Measurements from ENCODE around the gene RINL.
A peak's percentile ranks its signal among the peaks of the same experiment; 100 is the strongest.

The RINL gene

GRCh38 chr19:38900202-38900629 lies 22.1 kb upstream of the RINL start:
- peaks cover 18% of the 10 kb centered on the region for H3K36me3 ChIP-seq (ENCODE audit: insufficient read depth, low read length)
- peak overlapping the region; percentile 8 for H3K27ac ChIP-seq (ENCODE audit: low read depth, low read length, poor library complexity, severe bottlenecking)
- no peaks in the 10 kb centered on the region for H3K27me3 ChIP-seq (ENCODE audit: insufficient read depth, low read length)
- H3K9me2 ChIP-seq (ENCODE audit: low read depth, low read length) = no peaks in the 10 kb centered on the region
- H3K4me1 ChIP-seq (ENCODE audit: insufficient read depth, low read length, severe bottlenecking) = peaks cover 24% of the 10 kb centered on the region
- peak overlapping the region; percentile 67 for H3K4me3 ChIP-seq (ENCODE audit: low read depth, low read length, poor library complexity, severe bottlenecking)
- H3F3A ChIP-seq (ENCODE audit: insufficient read depth, low read length) = no peaks in the 10 kb centered on the region
- H3K9me3 ChIP-seq (ENCODE audit: low read length) = no peaks in the 10 kb centered on the region
- no peaks in the 10 kb centered on the region for H4K20me1 ChIP-seq (ENCODE audit: insufficient read depth, low read length)
- H3K79me2 ChIP-seq (ENCODE audit: insufficient read depth, low read length) = peaks cover 16% of the 10 kb centered on the region
- no peak overlapping the region for H2AFZ ChIP-seq (ENCODE audit: low read length)
- TF ChIP-seq CTCF (IDR thresholded peaks at IDR 0.05; ENCODE audit: low read length) (no peak), EZH2 (IDR thresholded peaks at IDR 0.05; ENCODE audit: borderline replicate concordance, low read length) (no peak)
- H3K4me2 ChIP-seq (ENCODE audit: low read length) = peak overlapping the region; percentile 82
- peak overlapping the region; percentile 75 for H3K9ac ChIP-seq (ENCODE audit: low read length)

- no peaks in the 10 kb centered on the region for H3K9me2 ChIP-seq (ENCODE audit: low read depth, low read length)
- no peaks in the 10 kb centered on the region for H4K20me1 ChIP-seq (ENCODE audit: insufficient read depth, low read length)
- no peaks in the 10 kb centered on the region for H3K9me3 ChIP-seq (ENCODE audit: low read length)
- H3K4me3 ChIP-seq (ENCODE audit: low read depth, low read length, poor library complexity, severe bottlenecking) = peak within 1 kb of the TSS; percentile 67
- peaks cover 16% of the 10 kb centered on the region for H3K79me2 ChIP-seq (ENCODE audit: insufficient read depth, low read length)
- peak within 1 kb of the TSS; percentile 82 for H3K4me2 ChIP-seq (ENCODE audit: low read length)
- peaks cover 12% of the 10 kb centered on the region for H3K36me3 ChIP-seq (ENCODE audit: insufficient read depth, low read length)
- no peak within 1 kb of the TSS for H2AFZ ChIP-seq (ENCODE audit: low read length)
- peak within 1 kb of the TSS; percentile 75 for H3K9ac ChIP-seq (ENCODE audit: low read length)
- TF ChIP-seq EZH2 (IDR thresholded peaks at IDR 0.05; ENCODE audit: borderline replicate concordance, low read length) (no peak), CTCF (IDR thresholded peaks at IDR 0.05; ENCODE audit: low read length) (no peak)
- H3F3A ChIP-seq (ENCODE audit: insufficient read depth, low read length) = no peaks in the 10 kb centered on the region
- H3K27me3 ChIP-seq (ENCODE audit: insufficient read depth, low read length) = no peaks in the 10 kb centered on the region
- H3K27ac ChIP-seq (ENCODE audit: low read depth, low read length, poor library complexity, severe bottlenecking) = peak within 1 kb of the TSS; percentile 8
- H3K4me1 ChIP-seq (ENCODE audit: insufficient read depth, low read length, severe bottlenecking) = peaks cover 24% of the 10 kb centered on the region
Measured at GRCh38 chr19:38899447-38900201, 21.5 kb upstream of the RINL start, which contains the start of the genes NFKBIB and SIRT2. TSS of gene NFKBIB (plus strand) at chr19:38899969. CDS start at chr19:38900033, 64 bp downstream. TSS of gene SIRT2 (minus strand) at chr19:38899618. CDS start at chr19:38899521, 97 bp downstream.

GRCh38 chr19:38898788-38899446 lies 20.8 kb upstream of the RINL start:
- Histone ChIP-seq H3K9me3 (ENCODE audit: low read length) (no peaks in the 10 kb centered on the region), H3K4me3 (ENCODE audit: low read depth, low read length, poor library complexity, severe bottlenecking) (peak overlapping the region; percentile 67), H2AFZ (ENCODE audit: low read length) (no peak overlapping the region), H3K9me2 (ENCODE audit: low read depth, low read length) (no peaks in the 10 kb centered on the region), H3K4me2 (ENCODE audit: low read length) (peak overlapping the region; percentile 78), H3K36me3 (ENCODE audit: insufficient read depth, low read length) (peaks cover 6% of the 10 kb centered on the region), H3K4me1 (ENCODE audit: insufficient read depth, low read length, severe bottlenecking) (peaks cover 24% of the 10 kb centered on the region), H4K20me1 (ENCODE audit: insufficient read depth, low read length) (no peaks in the 10 kb centered on the region), H3K27ac (ENCODE audit: low read depth, low read length, poor library complexity, severe bottlenecking) (no peak overlapping the region), H3F3A (ENCODE audit: insufficient read depth, low read length) (no peaks in the 10 kb centered on the region), H3K79me2 (ENCODE audit: insufficient read depth, low read length) (peaks cover 16% of the 10 kb centered on the region), H3K27me3 (ENCODE audit: insufficient read depth, low read length) (no peaks in the 10 kb centered on the region), H3K9ac (ENCODE audit: low read length) (peak overlapping the region; percentile 56)
- TF ChIP-seq CTCF (IDR thresholded peaks at IDR 0.05; ENCODE audit: low read length) = no peak
- no peak for TF ChIP-seq EZH2 (IDR thresholded peaks at IDR 0.05; ENCODE audit: borderline replicate concordance, low read length)

All from OCI-LY1 (cell line).